NB4 (cell line): Measurements from ENCODE around the gene PHC1.

Source experiments
- CTCF ChIP-seq: IDR thresholded peaks from one replicate; pipeline ENCODE4 v1.5.1; 2012; ENCODE audit warnings: low read depth, low read length
- POLR2A ChIP-seq: IDR thresholded peaks from 2 replicates; pipeline ENCODE4 v1.6.1; 2011; ENCODE audit warnings: mild to moderate bottlenecking; ENCODE audit not compliant: insufficient read length; ENCODE audit errors: extremely low read depth

DNA sequence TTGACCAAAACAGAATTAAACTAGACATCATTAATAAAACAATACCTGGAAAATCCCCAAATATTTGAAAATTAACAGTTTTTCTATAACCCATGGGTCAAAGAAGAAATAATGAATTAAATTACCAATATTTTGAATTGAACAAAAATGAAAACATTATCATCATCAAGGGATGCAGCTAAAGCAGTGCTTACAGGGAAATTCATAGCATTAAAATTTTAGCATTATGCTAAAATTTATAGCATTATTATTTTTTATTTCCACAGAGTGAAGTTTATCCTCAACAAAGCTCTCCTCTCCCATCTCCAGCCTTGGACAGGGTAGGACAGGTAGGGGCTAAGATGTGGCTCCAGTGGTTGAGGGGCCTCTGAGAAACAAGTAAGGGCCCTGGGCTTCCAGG lies 54.5 kb downstream of the PHC1 start:
- TF ChIP-seq CTCF: no peak
- TF ChIP-seq POLR2A: no peak
